ENCODE data around the gene LPAR3.

The LPAR3 gene, protein sequence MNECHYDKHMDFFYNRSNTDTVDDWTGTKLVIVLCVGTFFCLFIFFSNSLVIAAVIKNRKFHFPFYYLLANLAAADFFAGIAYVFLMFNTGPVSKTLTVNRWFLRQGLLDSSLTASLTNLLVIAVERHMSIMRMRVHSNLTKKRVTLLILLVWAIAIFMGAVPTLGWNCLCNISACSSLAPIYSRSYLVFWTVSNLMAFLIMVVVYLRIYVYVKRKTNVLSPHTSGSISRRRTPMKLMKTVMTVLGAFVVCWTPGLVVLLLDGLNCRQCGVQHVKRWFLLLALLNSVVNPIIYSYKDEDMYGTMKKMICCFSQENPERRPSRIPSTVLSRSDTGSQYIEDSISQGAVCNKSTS

DNA sequence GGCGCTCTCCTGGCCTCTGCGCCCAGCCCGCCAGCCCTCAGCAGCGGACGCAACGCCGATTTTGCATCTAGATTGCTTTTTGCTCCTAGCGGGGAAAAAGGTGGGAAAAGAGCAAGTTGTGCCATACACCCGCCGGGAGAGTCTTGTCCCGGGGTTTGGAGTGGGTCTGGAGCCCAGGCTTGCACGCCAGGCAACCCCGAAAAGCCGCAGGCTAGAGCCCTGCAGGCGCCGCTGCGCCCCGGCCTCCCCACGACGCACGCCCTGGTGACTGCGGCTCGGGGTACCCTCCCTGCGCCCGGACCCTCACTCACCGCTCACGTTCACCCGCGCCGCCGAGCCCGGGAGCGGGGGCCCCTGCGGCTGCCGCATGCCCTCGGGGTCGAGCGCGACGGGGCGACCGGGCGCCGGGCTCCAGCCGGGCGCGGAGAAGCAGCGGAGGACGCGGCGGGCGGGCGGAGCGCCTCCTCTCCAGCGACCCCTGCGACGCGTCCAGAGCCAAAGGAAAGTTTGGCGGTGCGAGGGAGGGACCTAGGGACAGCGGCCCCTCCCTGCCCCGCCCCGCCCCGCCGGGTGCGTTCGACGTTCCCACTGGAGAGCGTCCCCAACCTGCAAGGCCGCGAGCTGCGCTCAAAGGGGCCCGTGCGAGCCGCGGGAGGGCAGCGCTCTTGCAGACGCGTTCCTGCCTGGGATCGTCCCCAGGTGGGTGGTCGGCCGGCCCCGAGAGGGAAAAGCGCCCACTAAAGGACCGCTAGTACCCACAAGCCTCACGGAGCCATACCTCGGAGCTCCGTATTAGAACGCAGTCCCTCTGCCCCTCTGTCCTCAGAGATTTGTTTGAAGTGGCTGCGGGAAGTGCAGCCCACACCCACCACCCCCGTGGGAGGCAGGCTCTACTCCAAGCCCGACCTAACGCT lies at the start of gene LPAR3:
LPAR3 (minus strand) TSS at position 502 of the 914 bp plus-strand sequence. CDS start 27,086 bp downstream, outside the sequence.
- Histone ChIP-seq H3K4me1 (peaks cover 0 to 32% (median 25%) of the 10 kb centered on the region in 10 experiments; a peak in 15 of 20 replicates), H3K9ac (no peak within 1 kb of the TSS), H3K36me3 (no peaks in the 10 kb centered on the region), H3K27me3 (no peaks in the 10 kb centered on the region), H3K4me2 (peak within 1 kb of the TSS in 1 of 11 experiments; percentile 14; a peak in 1 of 22 replicates), H3K27ac (no peak within 1 kb of the TSS), H4K20me1 (no peaks in the 10 kb centered on the region), H3K4me3 (no peak within 1 kb of the TSS), H3K9me3 (replicated peaks in 1 of 11) (peaks cover 10 to 18% (median 15%) of the 10 kb centered on the region in 11 experiments)
- TF ChIP-seq Cebpa-rat (IDR thresholded peaks at IDR 0.05), result no peak

DNA sequence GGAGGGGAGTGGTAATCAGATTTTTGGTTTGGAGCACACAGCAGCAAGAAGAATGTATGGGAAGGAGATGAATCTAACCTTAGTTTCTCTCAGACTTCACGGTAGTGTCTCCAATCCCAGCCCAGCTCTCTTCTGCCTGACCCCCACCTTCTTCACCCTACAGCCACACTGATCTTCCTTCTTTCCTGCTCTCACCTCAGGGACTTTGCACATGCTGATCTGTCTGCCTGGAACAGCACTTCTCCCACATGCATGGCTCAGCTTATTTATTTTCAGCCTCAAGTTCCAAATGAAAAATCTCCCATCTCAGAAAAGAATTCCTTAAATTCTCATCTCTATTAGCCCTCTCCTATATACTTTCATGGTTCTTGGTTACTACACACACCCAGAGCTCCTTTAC lies 48.8 kb upstream of the LPAR3 start:
- Histone ChIP-seq H3K4me3 (no peak overlapping the region), H4K20me1 (no peaks in the 10 kb centered on the region), H3K36me3 (no peaks in the 10 kb centered on the region), H3K27me3 (no peaks in the 10 kb centered on the region), H3K4me2 (no peak overlapping the region), H3K9me3 (replicated peaks in 1 of 11) (no peaks in the 10 kb centered on the region), H3K9ac (no peak overlapping the region), H3K4me1 (peaks cover 7 to 10% (median 8%) of the 10 kb centered on the region in 10 experiments; a peak in 18 of 20 replicates), H3K27ac (no peak overlapping the region)
- no peak for TF ChIP-seq Cebpa-rat (IDR thresholded peaks at IDR 0.05)

- no peaks in the 10 kb centered on the region for H3K36me3 ChIP-seq
- no peak overlapping the region for H3K4me2 ChIP-seq
These were observed 47.5 kb upstream of the LPAR3 start for GRCh38 chr1:84940481-84940880.

GRCh38 chr1:84939761-84940160 lies 46.8 kb upstream of the LPAR3 start:
- H3K4me3 ChIP-seq, result no peak overlapping the region
- no peak for TF ChIP-seq Cebpa-rat (IDR thresholded peaks at IDR 0.05)
- H3K9me3 ChIP-seq (replicated peaks in 1 of 11), result no peaks in the 10 kb centered on the region
- H3K9ac ChIP-seq, result no peak overlapping the region
- no peaks in the 10 kb centered on the region for H3K27me3 ChIP-seq
- no peak overlapping the region for H3K27ac ChIP-seq
- H3K36me3 ChIP-seq, result no peaks in the 10 kb centered on the region
- H3K4me2 ChIP-seq, result no peak overlapping the region
- H3K4me1 ChIP-seq, result peaks cover 0 to 10% (median 6%) of the 10 kb centered on the region in 10 experiments; a peak in 11 of 20 replicates
- no peaks in the 10 kb centered on the region for H4K20me1 ChIP-seq

More at GRCh38 chr1:84940481-84940880, 47.5 kb upstream of the LPAR3 start:
- H3K9ac ChIP-seq, result no peak overlapping the region
- H3K27me3 ChIP-seq, result no peaks in the 10 kb centered on the region
- H3K4me3 ChIP-seq, result no peak overlapping the region
- no peak for TF ChIP-seq Cebpa-rat (IDR thresholded peaks at IDR 0.05)
- no peak overlapping the region for H3K27ac ChIP-seq
- H4K20me1 ChIP-seq, result no peaks in the 10 kb centered on the region
- H3K9me3 ChIP-seq (replicated peaks in 1 of 11), result no peaks in the 10 kb centered on the region
- H3K4me1 ChIP-seq, result peaks cover under 1 to 10% (median 6%) of the 10 kb centered on the region in 10 experiments; a peak in 17 of 20 replicates

DNA sequence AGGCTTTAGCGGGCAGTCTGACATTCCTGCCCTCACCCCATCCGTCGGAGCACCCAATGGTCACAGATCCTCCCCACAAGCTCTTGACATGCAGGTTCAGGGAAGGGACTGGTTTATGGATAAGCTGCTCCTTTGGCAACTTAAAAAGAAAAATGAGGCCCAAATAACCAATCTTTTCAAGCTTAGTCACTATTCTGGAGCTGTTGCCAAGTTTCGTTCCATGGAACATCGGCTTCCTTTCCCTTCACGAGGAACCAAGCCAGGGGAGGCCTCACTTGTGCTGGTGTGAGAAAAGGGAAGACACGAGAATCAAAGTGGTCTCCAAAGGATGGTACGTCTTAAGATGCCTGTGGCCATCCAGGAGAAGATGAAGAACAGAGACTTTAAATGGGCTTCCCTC lies 46.1 kb upstream of the LPAR3 start:
- no peak overlapping the region for H3K9ac ChIP-seq
- H3K9me3 ChIP-seq (replicated peaks in 1 of 11), result no peaks in the 10 kb centered on the region
- TF ChIP-seq Cebpa-rat (IDR thresholded peaks at IDR 0.05), result no peak
- H3K4me3 ChIP-seq, result no peak overlapping the region
- no peaks in the 10 kb centered on the region for H3K36me3 ChIP-seq
- no peaks in the 10 kb centered on the region for H4K20me1 ChIP-seq
- no peaks in the 10 kb centered on the region for H3K27me3 ChIP-seq
- H3K27ac ChIP-seq, result no peak overlapping the region
- H3K4me1 ChIP-seq, result peaks cover 0 to 10% (median 6%) of the 10 kb centered on the region in 10 experiments; a peak in 11 of 20 replicates
- H3K4me2 ChIP-seq, result no peak overlapping the region

DNA sequence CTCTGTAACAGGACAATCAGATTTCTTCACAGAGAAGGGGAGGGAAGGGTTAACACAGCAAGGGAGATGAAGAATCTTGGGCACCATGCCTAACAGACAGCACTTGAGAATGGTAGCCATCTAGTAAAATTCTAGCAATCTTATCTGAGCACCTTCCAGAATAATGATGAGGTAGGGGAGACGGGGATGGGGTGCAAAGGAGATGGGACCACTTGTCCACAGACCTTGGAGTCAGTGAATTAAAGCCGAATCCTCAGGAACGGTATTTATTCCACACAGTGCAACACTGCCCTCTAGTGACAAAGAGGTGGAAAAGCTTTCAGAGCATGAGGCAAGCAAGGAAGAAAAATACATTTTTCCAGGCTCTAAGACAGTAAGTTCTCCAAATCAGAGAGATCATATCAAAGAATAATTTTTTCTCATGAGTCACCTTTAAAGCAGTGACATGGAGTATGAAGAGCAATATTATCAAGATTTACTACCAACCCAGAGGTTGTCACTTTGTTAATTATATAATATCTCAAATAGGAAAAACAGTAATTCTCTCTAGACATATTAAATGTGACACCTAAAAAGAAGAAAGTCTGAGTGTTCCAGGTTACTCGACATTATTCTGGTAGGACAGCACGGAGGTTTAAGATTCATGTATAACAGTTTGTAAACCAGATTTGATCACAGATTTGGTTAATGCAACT lies 43.3 kb upstream of the LPAR3 start:
- H3K9ac ChIP-seq, result no peak overlapping the region; a peak in 1 of 22 replicates
- no peaks in the 10 kb centered on the region for H4K20me1 ChIP-seq
- peaks cover 0 to 10% (median 6%) of the 10 kb centered on the region in 10 experiments; a peak in 11 of 20 replicates for H3K4me1 ChIP-seq
- no peak overlapping the region for H3K4me3 ChIP-seq
- no peaks in the 10 kb centered on the region for H3K9me3 ChIP-seq (replicated peaks in 1 of 11)
- H3K27ac ChIP-seq, result 0 out of 22 replicates have a peak overlapping the region, but pooled peaks of 1 of the 11 experiments have one; percentile 4
- TF ChIP-seq Cebpa-rat (IDR thresholded peaks at IDR 0.05), result no peak
- no peaks in the 10 kb centered on the region for H3K27me3 ChIP-seq
- peak overlapping the region in 5 of 11 experiments; percentile 4 to 47 (median 39); a peak in 7 of 22 replicates for H3K4me2 ChIP-seq
- no peaks in the 10 kb centered on the region for H3K36me3 ChIP-seq

DNA sequence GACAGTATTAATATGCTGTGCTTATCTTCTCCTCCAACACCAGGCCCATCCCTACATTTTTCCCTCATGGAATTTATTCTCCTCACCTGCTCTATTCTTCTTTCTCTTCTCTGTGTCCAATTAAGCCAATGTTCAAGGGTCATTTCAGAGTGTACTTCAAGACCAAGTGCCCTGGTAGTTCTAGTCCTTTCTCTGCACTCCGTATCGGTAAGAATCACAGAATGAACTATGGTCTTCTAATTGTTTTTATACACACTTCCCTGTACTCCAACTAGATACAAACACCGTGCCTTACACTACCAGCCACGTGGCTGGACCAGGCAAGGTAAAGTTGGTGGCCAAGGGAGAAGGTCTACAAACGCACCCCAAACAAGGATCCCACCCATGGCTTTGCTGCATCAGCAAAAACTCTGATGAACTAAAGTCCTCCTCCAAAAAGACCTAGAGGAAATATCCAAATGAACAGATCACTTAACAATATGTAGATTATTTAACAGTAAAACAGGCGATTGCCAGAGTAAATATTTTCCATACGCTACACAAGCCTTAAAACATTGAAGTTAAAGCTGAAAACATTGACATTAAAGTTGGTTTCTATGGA lies 40.1 kb upstream of the LPAR3 start:
- Histone ChIP-seq H4K20me1 (no peaks in the 10 kb centered on the region), H3K27me3 (no peaks in the 10 kb centered on the region), H3K4me3 (no peak overlapping the region), H3K4me1 (peaks cover 0 to 10% (median 6%) of the 10 kb centered on the region in 10 experiments; a peak in 11 of 20 replicates), H3K4me2 (no peak overlapping the region), H3K9ac (no peak overlapping the region), H3K27ac (no peak overlapping the region), H3K9me3 (replicated peaks in 1 of 11) (no peaks in the 10 kb centered on the region), H3K36me3 (no peaks in the 10 kb centered on the region)
- no peak for TF ChIP-seq Cebpa-rat (IDR thresholded peaks at IDR 0.05)

DNA sequence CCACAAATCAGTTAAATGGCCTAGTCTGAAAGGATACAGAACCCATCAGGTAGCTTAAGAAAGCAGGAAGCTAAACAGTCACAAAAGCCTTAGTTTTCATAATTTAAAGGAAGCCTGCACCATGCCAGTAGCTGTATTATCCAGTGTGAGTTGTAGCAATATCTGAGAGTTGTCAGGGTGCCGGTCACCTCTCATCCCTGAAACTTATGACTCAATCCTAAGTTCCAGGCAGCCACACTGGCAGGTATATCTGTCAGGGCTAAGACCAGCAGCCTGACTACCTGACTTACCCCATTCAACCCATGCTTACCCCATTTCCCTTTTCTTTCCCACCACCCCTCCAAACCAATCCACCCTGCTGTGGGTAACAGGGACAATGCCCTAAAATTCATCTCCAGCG lies 37.8 kb upstream of the LPAR3 start:
- Histone ChIP-seq H3K36me3 (no peaks in the 10 kb centered on the region), H3K9me3 (replicated peaks in 1 of 11) (no peaks in the 10 kb centered on the region), H3K4me3 (no peak overlapping the region), H3K27ac (no peak overlapping the region), H3K4me1 (no peaks in the 10 kb centered on the region), H4K20me1 (no peaks in the 10 kb centered on the region), H3K4me2 (no peak overlapping the region), H3K9ac (no peak overlapping the region), H3K27me3 (no peaks in the 10 kb centered on the region)
- no peak for TF ChIP-seq Cebpa-rat (IDR thresholded peaks at IDR 0.05)

Measured in BLaER1 treated with 17β-estradiol and CSF1 and Interleukin-3, amounts not matched to agents 10 nM and 100 nM (cell line).